GM19467 (cell line): ENCODE results near the gene GRK5.

Source experiments
- ATAC-seq: cut with Tn5 transposase; IDR thresholded peaks from one replicate; pipeline ENCODE4 v1.9.1; 2021; ENCODE audit warnings: mild to moderate bottlenecking, moderate library complexity; ENCODE audit not compliant: unreplicated experiment

The GRK5 gene

GRCh38 chr10:119496273-119496672, 288.9 kb downstream of the GRK5 start:
- ATAC-seq: peak; percentile 52

- ATAC-seq: no peak
These were observed 289.9 kb downstream of the GRK5 start for GRCh38 chr10:119497243-119497642.

GRCh38 chr10:119498889-119499676, 291.7 kb downstream of the GRK5 start:
- ATAC-seq: no peak

- no peak for ATAC-seq
These were observed 292.3 kb downstream of the GRK5 start for GRCh38 chr10:119499677-119500002.

GRCh38 chr10:119500123-119500795, 292.9 kb downstream of the GRK5 start:
- no peak for ATAC-seq

- no peak for ATAC-seq
These were observed 293.4 kb downstream of the GRK5 start for GRCh38 chr10:119500821-119501220.

- no peak for ATAC-seq
These were observed 294.3 kb downstream of the GRK5 start for GRCh38 chr10:119501690-119502089.

GRCh38 chr10:119502209-119502608, 294.8 kb downstream of the GRK5 start:
- ATAC-seq: peak; percentile 67

- ATAC-seq: no peak
These were observed 295.3 kb downstream of the GRK5 start for GRCh38 chr10:119502618-119503155.

GRCh38 chr10:119503821-119504220, 296.4 kb downstream of the GRK5 start:
- ATAC-seq: no peak

- ATAC-seq: no peak
These were observed 297.3 kb downstream of the GRK5 start for GRCh38 chr10:119504651-119505050.

- ATAC-seq: no peak
These were observed 297.8 kb downstream of the GRK5 start for GRCh38 chr10:119505131-119505551.
